HT-29 (cell line): ENCODE results near the gene CCDC57. TPM values are rescaled to one million over a fixed set of nuclear protein-coding genes. Genes with fewer than 3 reads are reported as not detected.
"Not testable (repeated sequence)": the region's sequence is repeated elsewhere in the genome, so short reads cannot be mapped to it uniquely, and the experiment has no call there.

Experiments
- DNase-seq: peaks from one replicate; pipeline ENCODE4 v3.0.0-alpha.2; 2015; ENCODE audit warnings: low spot score
- total RNA-seq: library from RNA; depleted of rRNA; stranded (reverse); fragments of >200 nt; shearing (Covaris generic); gene quantifications from 2 replicates; pipeline ENCODE4 v1.2.3, GENCODE V29; 2014

CCDC57 gene
- total RNA-seq, 1 experiment from 2014 or later = 47.6 TPM

DNA sequence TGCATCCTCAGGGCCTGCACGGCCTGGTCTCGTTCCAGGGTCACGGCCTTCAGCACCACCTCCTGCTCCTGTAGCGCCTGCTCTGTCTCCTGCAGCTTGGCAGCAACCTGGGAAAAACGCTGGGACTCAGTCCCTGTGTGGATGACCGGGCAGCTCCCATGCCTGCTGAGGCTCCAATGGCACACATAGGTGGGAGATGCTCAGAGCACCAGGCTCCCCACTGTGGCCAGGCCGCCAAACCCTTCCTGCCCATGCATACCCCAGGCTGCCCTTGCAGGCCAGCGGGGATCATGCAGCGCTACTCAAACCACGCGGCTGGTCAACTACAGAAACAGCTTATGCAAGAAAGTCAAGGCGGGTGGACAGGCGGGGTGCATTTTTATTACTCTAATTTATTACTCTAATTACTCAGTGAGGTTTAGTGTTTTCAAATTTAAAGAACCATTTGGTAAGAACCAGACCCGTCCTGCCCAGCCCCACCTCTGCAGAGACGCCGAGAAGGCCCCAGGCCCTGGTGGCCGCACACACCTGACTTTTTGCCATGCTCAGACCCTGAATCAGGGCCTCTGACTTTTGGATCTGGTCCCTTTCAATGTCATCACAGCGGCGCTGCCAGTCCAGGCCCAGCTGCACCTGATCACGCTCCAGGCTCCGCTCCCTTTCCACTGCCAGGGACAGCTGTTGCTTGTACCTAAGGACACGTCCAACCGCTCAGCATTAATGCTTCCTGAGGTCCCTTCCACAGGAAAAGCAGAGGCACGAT is 34.0 kb downstream of the CCDC57 start:
- DNase-seq = no peak

DNA sequence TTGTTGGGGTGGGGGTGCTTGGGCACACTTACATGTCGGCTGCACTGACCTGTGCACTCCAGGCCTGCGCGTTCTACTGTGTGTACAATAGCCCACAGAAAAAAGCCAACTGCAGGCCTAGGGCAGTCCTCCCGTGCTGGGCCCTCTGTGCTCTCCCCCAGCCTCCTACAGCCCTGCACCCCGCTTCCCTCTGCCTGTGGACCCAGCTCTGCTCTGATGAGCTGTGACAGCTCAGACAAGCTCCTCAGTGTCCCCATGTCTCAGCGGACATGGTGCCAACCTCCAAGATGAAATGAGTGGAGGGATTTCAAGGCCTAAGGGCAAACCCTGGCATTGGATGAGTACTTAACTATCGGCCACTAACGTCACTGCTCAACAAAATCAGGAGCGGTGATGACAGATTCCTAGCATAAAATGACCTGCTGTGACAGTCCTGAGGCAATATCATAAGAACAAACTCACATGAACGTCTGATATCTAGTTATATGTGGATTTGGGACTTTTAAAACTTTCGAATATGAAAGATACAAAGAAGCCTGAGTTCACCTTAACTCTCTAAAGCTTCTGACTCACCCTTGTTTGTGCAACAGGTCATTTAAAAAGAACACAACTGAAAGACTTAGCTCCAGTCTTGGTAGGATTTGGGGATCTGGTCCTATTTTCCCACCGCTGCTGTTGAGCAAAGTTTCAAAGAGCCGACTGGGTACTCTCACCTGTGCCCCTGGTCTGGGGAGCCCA is 34.7 kb downstream of the CCDC57 start:
- DNase-seq = no peak

DNA sequence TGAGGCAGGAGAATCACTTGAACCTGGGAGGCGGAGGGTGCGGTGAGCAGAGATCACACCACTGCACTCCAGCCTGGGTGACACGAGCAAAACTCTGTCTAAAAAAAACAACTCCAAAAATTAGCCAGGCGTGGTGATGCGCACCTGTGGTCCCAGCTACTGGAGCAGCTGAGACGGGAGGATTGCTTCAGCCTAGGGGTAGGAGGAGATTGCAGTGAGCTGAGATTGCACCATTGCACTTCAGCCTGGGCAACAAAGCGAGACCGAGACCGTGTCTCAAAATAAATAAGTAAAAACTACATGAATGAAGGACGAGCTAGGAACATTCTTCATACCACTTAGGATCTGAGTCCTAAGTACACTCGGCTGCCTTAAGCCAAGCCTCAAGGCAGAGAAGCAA is 35.4 kb downstream of the CCDC57 start:
- no peak for DNase-seq

DNA sequence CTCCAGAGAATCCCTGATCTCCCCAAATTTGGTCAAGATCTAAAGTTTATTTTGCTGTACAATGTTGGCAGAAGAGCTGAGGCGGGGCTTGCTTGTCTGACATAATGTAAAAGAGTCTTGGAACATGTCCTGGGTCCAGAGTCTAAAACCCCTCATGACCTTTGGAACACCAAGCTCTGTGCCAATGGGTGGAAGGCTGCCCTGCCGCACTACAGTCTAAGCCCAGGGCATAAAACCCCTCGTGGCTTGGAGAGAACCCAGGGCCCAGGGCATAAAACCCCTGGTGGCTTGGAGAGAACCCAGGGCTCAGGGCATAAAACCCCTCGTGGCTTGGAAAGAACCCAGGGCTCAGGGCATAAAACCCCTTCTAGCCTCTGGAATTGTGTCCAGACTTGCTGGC is 36.7 kb downstream of the CCDC57 start:
- DNase-seq = no peak

DNA sequence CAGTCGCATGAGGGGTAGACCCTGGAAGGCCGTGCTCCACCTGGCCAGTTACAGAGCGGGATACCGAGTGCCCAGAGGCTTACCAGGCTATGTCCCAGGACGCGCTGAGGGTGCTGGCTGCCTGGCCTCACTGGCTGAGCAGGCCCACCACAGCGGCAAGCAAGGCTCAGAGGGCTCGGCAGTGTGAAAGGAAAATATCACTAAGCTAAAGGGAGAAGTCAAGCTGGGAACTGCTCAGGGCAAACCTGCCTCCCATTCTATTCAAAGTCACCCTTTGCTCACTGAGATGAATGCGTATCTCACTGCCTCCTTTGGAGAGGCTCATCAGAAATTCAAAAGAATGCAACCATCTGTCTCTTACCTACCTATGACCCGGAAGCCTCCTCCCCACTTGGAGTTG is 37.4 kb downstream of the CCDC57 start:
- no peak for DNase-seq

DNA sequence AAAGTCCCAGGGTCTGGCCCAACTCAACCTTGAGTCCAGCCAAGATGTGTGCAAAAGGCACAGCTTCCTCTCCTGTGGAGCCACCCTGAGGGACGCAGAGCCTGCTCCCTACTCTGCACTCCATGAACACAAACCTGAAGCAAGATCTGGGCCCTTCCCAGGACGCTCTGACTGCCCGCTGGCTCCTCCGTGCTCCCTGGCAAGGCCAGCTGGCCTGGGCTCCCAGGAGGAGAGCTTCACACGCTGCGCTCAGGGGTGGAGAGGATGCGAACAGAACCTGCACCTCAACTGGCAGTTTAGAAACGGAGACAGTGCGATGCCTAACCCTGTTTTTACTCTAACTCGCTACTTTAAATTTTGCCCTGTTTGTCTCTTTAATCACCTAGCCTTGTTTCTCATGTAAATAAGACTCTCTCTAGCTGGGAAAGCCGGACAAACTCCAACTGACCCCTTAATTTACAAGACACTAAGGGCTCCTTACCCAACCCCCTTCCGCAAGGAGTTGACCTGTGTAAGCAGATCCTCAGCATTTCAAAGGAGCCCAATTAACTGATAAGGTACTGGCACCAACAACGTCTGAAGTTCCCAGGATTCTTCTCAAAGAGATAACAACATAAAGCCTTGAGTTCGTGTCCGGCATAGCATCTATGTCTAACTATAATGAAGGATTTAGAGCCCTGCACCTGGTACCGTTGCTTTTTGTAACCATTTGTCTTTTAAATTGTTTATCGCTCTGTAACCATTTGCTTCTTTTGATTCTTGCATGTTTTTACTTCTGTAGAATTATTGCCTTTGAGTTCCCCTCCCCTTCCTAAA is 38.4 kb downstream of the CCDC57 start:
- DNase-seq = not testable (repeated sequence)

DNA sequence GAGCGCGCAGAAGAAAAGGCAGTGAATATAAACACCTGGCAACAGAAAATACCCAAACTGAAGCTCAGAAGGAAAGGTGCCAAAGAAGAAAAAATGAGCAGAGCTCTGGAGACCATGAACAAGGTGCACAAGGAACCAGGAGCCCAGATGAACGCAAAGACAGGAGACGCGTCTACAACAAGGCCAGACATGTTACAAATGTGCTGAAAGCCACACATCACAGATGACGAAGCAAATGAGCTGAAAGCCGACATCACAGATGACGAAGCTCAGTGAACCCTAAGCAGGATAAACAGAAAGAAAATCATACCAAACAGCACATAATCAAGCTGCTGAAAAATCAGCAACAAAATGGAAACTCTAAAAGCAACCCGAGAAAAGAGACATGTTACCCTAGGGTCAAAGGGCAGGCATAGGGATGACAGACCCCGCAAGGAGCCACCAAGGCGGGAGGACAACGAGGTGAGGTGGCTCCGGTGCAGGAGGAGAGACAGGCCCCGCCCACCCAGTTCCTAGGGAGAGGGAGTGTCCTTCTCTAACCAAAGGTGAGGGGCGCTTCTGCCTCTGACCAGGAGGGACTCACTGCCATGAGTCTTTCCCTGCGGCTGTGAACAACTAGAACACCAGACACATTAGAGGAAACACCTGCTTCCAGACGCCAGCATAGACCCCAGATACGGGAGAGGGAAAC is 39.1 kb downstream of the CCDC57 start:
- no peak for DNase-seq

DNA sequence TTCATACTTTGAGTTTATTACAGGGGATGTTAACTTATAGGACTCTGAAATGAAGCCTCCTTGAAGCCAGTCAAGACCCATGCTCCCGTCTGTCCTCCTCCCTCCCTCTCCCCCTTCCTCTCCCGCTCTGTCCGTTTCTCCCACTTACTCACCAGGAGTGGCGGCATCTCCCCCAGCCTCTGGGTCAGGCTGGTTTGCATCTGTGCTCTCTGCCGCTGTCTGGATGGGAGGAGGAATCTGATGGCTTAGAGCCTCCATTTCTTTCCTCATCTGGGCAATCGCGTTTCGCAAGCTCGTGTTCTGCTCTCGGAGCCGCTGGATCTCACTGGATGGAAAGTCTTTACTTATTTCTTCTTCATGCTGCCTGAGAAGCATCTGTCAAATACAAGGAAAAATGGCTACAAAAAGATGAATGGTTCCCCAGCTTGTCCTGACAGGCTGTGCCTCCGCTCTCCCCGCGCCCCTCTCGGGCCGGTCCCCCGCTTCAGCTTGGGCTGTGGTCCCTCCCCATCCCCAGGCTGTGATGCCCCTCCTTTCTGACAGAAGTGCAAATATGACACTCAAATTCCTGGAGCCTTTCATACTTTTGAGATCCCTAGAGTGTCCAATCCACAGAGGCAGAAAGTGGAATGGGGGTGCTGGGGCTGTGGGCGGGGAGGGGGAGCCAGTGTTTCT is 40.0 kb downstream of the CCDC57 start:
- no peak for DNase-seq

DNA sequence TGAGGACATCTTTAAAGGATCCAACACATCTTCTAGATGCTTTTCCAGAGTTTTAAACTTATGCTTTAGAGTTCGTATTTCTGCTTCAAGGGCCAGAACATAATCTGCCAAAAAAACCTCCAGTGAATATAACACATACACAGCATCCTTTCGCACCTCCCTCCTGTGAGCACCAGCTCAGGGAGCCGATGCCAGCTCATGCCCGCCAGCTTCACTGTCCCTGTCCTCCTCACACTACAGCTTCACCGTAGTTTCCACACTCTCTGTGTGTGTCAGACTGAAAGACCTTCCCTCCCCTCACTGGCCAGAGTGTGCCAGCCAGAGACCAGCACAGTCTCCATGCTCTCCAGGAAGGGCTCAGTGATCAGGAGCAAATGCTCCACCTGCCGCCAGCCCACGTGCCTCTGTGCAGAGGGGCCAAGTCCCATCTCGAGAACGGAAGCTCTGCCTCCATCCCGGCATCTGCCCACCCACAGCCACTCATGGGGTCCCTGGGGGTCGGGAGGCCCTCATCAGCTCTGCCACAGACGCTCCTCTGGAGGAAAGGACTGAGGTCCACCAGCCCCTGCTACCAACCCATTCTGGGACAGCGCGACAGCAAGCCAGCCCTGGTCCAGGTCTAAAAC is 40.8 kb downstream of the CCDC57 start:
- no peak for DNase-seq

DNA sequence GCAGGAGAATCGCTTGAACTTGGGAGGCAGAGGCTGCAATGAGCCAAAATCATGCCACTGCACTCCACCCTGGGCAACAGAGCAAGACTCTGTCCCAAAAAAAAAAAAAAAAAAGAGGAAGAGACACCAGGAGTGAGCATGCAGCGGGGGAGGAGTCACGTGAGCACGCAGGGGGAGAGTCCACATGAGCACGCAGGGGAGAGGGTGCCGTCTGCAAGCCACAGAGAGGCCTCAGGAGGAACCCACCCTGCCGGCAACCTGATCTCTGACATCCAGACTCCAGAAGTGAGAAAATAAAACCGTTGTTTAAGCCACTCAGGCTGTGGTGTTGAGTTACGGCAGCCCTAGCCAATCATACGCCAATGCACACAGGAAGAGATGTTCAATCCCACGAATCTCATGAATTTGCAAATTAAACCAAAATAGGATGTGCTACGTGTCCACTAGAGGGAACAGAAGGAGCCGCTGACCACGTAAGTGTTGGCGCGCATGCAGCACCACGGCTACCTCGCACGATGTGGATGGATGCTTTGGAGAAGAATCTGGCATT is 42.2 kb downstream of the CCDC57 start:
- DNase-seq = no peak

DNA sequence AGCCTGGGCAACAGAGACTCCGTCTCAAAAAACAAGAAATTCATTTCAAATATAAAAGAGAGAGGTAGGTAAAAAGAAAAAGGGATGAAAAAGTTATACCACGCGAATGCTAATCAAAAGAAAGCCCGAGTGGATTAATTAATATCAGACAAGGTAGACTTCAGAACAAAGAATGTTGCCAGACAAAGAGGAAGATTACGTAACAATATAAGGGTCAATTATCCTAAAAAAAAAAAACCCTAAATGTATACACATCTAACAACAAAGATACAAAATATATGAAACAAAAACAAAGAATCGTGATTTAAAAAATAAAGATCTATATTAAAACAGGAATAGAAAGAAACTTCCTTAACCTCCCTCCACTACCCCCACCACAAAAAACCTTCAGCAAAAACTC is 44.1 kb downstream of the CCDC57 start:
- no peak for DNase-seq

DNA sequence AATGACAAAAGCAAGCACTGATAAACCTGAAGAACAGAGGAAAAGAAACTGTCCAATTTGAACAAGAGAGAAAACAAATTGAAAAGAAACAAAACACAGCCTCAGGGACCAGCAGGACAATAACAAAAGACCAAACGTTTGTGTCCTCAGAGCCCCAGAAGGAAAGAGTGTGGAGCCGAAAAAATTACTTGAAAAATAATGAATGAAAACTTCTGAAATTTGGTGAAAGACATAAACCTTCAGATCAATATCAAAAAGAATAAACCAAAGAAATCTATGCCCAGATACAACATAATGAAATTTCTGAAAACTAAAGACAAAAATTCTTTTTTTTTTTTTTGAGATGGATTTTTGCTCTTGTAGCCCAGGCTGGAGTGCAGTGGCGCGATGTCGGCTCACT is 45.6 kb downstream of the CCDC57 start:
- no peak for DNase-seq

DNA sequence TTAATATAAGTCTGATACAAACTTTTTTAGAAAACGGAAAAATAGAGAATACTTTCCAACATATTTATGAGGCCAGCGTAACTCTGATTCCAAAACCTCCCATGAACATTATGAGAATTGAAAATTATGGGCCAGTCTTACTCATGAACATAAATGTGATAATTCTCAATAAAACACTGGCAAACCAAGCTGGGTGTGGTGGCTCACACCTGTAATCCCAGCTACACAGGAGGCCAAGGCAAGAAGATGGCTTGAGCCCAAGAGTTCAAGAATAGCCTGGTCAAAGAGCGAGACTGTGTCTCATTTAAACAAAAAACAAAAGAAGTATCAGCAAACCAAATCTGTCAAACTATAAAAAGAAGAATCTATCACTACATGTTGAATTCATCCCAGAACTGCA is 47.8 kb downstream of the CCDC57 start:
- DNase-seq = no peak

DNA sequence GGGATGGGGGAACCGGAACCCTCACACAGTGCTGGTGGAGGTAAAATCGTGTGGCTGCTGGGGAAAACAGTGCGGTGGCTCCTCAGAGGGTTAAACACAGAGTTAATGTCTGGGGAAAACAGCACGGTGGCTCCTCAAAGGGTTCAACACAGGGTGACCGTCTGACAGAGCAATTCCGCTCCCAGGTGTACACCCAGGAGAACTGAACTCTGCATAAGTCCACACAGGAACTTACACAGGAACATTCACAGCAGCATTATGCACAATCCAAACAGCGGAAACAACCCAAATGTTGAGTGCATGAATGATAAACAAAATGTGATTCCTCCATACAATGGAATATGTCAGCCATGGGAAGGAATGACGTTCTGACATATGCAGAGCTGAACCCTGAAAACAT is 51.4 kb downstream of the CCDC57 start:
- DNase-seq = no peak

DNA sequence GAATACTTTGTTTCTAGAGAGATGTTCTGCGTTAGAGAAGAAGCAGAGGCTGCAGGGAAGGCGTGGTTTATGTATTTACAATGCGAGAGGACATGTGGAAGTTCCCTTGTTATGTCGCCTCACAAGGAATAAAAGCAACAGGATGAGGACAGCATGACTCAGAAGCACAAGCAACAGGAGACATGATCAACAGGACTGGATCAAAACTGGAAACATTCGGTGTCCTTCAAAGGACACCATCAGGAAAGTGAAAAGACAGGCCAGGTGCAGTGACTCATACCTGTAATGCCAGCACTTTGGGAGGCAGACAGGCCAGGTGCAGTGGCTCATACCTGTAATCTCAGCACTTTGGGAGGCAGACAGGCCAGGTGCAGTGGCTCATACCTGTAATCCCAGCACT is 52.6 kb downstream of the CCDC57 start:
- no peak for DNase-seq

DNA sequence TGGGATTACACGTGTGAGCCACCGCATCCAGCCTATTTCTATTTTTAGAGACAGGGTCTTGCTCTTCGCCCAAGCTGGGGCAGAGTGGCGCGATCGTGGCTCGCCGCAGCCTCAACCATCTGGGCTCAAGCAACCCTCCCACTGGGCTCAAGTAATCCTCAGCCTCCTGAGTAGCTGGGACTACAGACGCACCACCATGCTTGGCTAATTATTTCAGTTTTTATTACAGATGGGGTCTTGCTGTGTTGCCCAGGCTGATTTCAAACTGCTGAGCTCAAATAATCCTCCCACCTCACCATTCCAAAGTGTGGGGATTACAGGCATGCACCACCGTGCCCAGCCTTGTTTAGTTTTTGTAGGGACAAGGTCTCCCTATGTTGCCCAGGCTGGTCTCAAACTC is 53.8 kb downstream of the CCDC57 start:
- no peak for DNase-seq

DNA sequence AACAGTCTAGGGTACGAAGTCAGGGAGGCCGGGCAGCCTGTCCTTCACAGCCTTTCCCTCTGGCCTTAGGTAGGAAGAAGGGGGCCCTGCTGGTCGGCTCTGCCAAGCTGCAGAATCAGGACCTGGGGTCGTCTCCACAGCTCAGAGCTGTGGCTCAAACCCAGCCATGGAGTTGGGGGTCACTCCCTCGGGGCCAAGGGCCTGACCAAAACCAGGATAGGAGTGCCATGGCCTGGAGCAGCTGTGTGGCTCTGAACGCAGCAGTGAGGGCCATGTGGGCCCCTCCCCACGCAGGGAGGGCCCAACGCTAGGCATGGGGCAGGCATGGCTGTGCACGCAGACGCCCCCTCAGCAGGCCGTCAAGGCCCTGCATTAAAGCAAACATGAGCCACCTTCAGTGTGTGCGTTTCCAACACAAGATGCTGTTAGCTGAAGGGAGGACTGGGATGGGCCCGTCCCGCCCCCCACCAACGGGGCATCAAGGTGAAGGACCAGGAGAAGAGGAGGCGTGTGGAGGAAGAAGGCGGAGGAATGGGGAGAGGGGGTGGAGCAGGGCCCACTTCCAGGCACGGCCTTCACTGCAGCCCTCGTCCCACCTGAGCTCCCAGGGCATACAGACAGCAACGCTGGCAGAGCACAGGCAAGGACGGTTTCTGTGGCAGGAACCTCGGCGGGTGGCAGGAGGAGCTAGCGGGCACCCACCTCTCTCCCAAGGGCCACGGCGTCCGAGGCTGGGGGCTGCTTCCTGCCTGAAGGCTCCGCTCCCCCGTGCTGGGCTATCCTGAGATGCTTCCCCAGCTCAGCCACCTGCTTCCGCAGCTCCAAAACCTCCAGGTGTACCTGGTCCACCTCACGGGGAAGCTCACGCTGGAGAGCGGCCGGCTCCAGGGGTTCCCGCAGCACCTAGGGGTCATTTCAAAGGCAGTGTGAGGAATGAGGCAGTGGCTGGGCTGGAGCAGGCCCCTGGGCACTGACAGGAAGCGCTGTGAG is 55.3 kb downstream of the CCDC57 start:
- no peak for DNase-seq

DNA sequence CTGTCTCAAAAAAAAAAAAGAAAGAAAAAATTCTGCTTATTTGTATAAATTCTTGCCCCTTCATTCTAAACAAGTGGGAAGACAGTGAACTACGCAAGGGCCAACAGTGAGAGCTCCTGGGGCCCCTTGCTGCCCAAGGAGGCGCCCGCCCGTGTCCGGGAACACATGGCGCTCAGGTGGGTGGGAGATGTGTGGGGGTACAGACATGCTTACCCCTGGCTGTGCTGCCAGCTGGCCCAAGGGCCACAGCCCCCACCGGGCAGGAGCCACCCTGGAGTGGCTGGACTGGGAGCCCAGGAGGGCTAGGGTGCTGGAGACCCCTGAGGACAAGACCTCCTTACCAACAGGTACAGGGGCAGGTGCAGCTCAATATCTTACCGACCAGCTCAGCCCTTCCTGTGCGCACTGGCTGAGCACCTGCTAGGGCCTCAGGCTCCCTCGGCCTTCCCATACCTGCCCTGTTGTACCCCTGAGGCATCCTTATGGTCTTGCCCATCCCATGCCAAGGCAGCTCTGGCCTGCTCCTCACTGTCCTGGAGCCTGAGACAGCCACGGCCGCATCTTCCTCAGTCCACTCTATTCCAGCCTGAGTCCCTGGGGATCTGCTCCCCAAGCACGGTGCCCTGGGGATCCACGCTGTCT is 56.2 kb downstream of the CCDC57 start:
- no peak for DNase-seq

DNA sequence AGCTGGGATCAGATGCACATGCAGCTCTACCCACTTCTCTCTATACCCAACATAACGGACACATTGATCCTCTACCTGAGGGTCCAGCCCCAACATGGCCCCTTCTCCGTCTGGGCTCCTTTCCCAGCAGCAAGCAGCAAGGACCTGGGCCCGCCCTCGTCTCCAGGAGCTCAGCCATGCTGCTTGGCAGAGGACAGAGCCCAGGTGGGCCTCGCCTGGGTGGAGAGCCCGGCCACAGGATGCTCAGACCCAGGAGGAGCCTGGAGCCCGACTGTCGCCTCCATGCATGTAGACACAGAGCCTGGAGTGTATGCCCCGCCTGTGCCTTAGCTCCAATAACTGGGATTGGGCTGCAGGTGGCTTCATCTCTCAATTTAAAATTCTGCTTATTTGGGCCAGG is 57.0 kb downstream of the CCDC57 start:
- DNase-seq = no peak
